ENCODE measurements around the gene RFPL4AL1. TPM values are rescaled to one million over a fixed set of nuclear protein-coding genes. Genes with fewer than 3 reads are reported as not detected.
"Not testable (repeated sequence)": the region's sequence is repeated elsewhere in the genome, so short reads cannot be mapped to it uniquely, and the experiment has no call there.

RFPL4AL1 gene
- not detected for total RNA-seq

- in situ Hi-C loops (cut with MboI; ENCODE audit: low sequenced_read_pairs in 4 of 4), result not testable (repeated sequence)
These were observed at the start of gene RFPL4AL1 for GRCh38 chr19:55768818-55769217. Gene RFPL4AL1, plus strand, starts transcription at chr19:55769118. Its CDS starts 2,687 bp downstream, at chr19:55771805.

GRCh38 chr19:55720214-55720746 lies 48.6 kb upstream of the RFPL4AL1 start:
- H3K27ac ChIP-seq, result no peak overlapping the region
- H3K9me3 ChIP-seq, result no peaks in the 10 kb centered on the region
- in situ Hi-C loops (cut with MboI; ENCODE audit: low sequenced_read_pairs in 4 of 4) (no loop called here), intact Hi-C loops (cut with DNase I; ENCODE audit: low total_unique reads) (no loop called here)
- no peak for ATAC-seq
- H3K4me3 ChIP-seq, result no peak overlapping the region
- peaks cover 0 to 24% (median 7%) of the 10 kb centered on the region in 3 donors for H3K27me3 ChIP-seq
- no peaks in the 10 kb centered on the region for H3K36me3 ChIP-seq
- TF ChIP-seq CTCF (IDR thresholded peaks at IDR 0.05 in 4 of 5, conservative IDR thresholded peaks at IDR 0.05 in 1 of 5), result no peak
- no peak for TF ChIP-seq POLR2A (IDR thresholded peaks at IDR 0.05)
- no peaks in the 10 kb centered on the region for H3K4me1 ChIP-seq
- no peak for DNase-seq

More at GRCh38 chr19:55768818-55769217, at the start of gene RFPL4AL1:
- H3K36me3 ChIP-seq; intact Hi-C loops (cut with DNase I; ENCODE audit: low total_unique reads); H3K9me3 ChIP-seq; H3K4me1 ChIP-seq; H3K27me3 ChIP-seq; H3K27ac ChIP-seq; ATAC-seq; H3K4me3 ChIP-seq; DNase-seq: not testable (repeated sequence)

- intact Hi-C loops (cut with DNase I; ENCODE audit: low total_unique reads), result no loop called here
- Histone ChIP-seq H3K4me1 (no peaks in the 10 kb centered on the region), H3K36me3 (no peaks in the 10 kb centered on the region), H3K9me3 (no peaks in the 10 kb centered on the region), H3K27ac (no peak overlapping the region), H3K27me3 (peaks cover 0 to 24% (median 2%) of the 10 kb centered on the region in 3 donors), H3K4me3 (no peak overlapping the region)
- DNase-seq (no peak), ATAC-seq (no peak)
- TF ChIP-seq POLR2A (IDR thresholded peaks at IDR 0.05), result no peak
- no peak for TF ChIP-seq CTCF (IDR thresholded peaks at IDR 0.05 in 4 of 5, conservative IDR thresholded peaks at IDR 0.05 in 1 of 5)
- in situ Hi-C loops (cut with MboI; ENCODE audit: low sequenced_read_pairs in 4 of 4), result no loop called here
These were observed 48.1 kb upstream of the RFPL4AL1 start for GRCh38 chr19:55720801-55721200.

- intact Hi-C loops (cut with DNase I; ENCODE audit: low total_unique reads) (no loop called here), in situ Hi-C loops (cut with MboI; ENCODE audit: low sequenced_read_pairs in 4 of 4) (no loop called here)
- Histone ChIP-seq H3K4me1 (no peaks in the 10 kb centered on the region), H3K9me3 (no peaks in the 10 kb centered on the region), H3K36me3 (no peaks in the 10 kb centered on the region), H3K27ac (no peak overlapping the region), H3K4me3 (no peak overlapping the region), H3K27me3 (peaks cover 0 to 13% (median 2%) of the 10 kb centered on the region in 3 donors)
- no peak for DNase-seq
- ATAC-seq, result no peak
- TF ChIP-seq CTCF (IDR thresholded peaks at IDR 0.05 in 4 of 5, conservative IDR thresholded peaks at IDR 0.05 in 1 of 5), result no peak
- no peak for TF ChIP-seq POLR2A (IDR thresholded peaks at IDR 0.05)
These were observed 45.4 kb upstream of the RFPL4AL1 start for GRCh38 chr19:55723491-55723890.

- H3K27ac ChIP-seq; ATAC-seq; H3K4me3 ChIP-seq; intact Hi-C loops (cut with DNase I; ENCODE audit: low total_unique reads); H3K36me3 ChIP-seq; in situ Hi-C loops (cut with MboI; ENCODE audit: low sequenced_read_pairs in 4 of 4); H3K9me3 ChIP-seq; DNase-seq; H3K4me1 ChIP-seq; H3K27me3 ChIP-seq: not testable (repeated sequence)
These were observed 38.5 kb upstream of the RFPL4AL1 start for GRCh38 chr19:55730378-55730777.

GRCh38 chr19:55738302-55738701 lies 30.6 kb upstream of the RFPL4AL1 start, which contains the start of gene NLRP9:
Gene NLRP9, minus strand, starts transcription at chr19:55738402. Its CDS starts 28 bp downstream, at chr19:55738374.
- in situ Hi-C loops (cut with MboI; ENCODE audit: low sequenced_read_pairs in 4 of 4) (no loop called here), intact Hi-C loops (cut with DNase I; ENCODE audit: low total_unique reads) (no loop called here)
- DNase-seq (no peak), ATAC-seq (no peak)
- no peak within 1 kb of the TSS for H3K27ac ChIP-seq
- no peaks in the 10 kb centered on the region for H3K27me3 ChIP-seq
- H3K4me1 ChIP-seq, result no peaks in the 10 kb centered on the region
- no peaks in the 10 kb centered on the region for H3K36me3 ChIP-seq
- no peaks in the 10 kb centered on the region for H3K9me3 ChIP-seq
- no peak within 1 kb of the TSS for H3K4me3 ChIP-seq
- TF ChIP-seq CTCF (IDR thresholded peaks at IDR 0.05 in 4 of 5, conservative IDR thresholded peaks at IDR 0.05 in 1 of 5) (no peak), POLR2A (IDR thresholded peaks at IDR 0.05) (no peak)

Data from gastrocnemius medialis (tissue), 4 donors.